Glutamatergic neuron (in vitro differentiated cells): ENCODE measurements around the gene CATSPERB. TPM values are rescaled to one million over a fixed set of nuclear protein-coding genes. Genes with fewer than 3 reads are reported as not detected.

ENCODE experiments used
- DNase-seq: peaks from one replicate; pipeline ENCODE4 v3.0.0; 2022
- H3K27ac Mint-ChIP-seq: one replicate; pipeline ENCODE4 v1.8.0; 2020; ENCODE audit warnings: mild to moderate bottlenecking, mixed read lengths, inconsistent platforms; ENCODE audit not compliant: unreplicated experiment
- H3K27me3 Mint-ChIP-seq: one replicate; pipeline ENCODE4 v1.8.0; 2020; ENCODE audit warnings: mild to moderate bottlenecking, moderate library complexity, mixed read lengths, inconsistent platforms; ENCODE audit not compliant: unreplicated experiment
- H3K36me3 Mint-ChIP-seq: one replicate; pipeline ENCODE4 v1.8.0; 2020; ENCODE audit warnings: mild to moderate bottlenecking, mixed read lengths, inconsistent platforms; ENCODE audit not compliant: unreplicated experiment
- H3K4me1 Mint-ChIP-seq: one replicate; pipeline ENCODE4 v1.8.0; 2020; ENCODE audit warnings: mild to moderate bottlenecking, low read depth, mixed read lengths, inconsistent platforms; ENCODE audit not compliant: unreplicated experiment
- H3K4me3 Mint-ChIP-seq: one replicate; pipeline ENCODE4 v1.8.0; 2020; ENCODE audit warnings: mild to moderate bottlenecking, mixed read lengths, inconsistent platforms; ENCODE audit not compliant: unreplicated experiment
- H3K9me3 Mint-ChIP-seq: one replicate; pipeline ENCODE4 v1.8.0; 2020; ENCODE audit warnings: mild to moderate bottlenecking, moderate library complexity, mixed read lengths, inconsistent platforms; ENCODE audit not compliant: unreplicated experiment
- CTCF ChIP-seq: fragments of 200-600 bp; sonication (generic); IDR thresholded peaks from one replicate; pipeline ENCODE4 v1.5.0; 2021; ENCODE audit not compliant: partially characterized antibody, unreplicated experiment
- long read RNA-seq: library from polyadenylated mRNA; unstranded; transcript quantifications from one replicate; pipeline ENCODE4 v2.0.0, GENCODE V29; 2020; ENCODE audit not compliant: unreplicated experiment
- total RNA-seq: library from RNA; stranded (reverse); fragmentation: NEBNext Ultra II Directional; extraction: Animal tissue kit (Norgen Biotek cat#: 25700); gene quantifications from one replicate; pipeline ENCODE4 v1.2.1, GENCODE V29; 2021; ENCODE audit not compliant: unreplicated experiment

CATSPERB gene
- total RNA-seq: not detected
- long read RNA-seq: 0 reads

- no peak for DNase-seq
- Mint-ChIP-seq H3K9me3 (no peaks in the 10 kb centered on the region), H3K27ac (no peak within 1 kb of the TSS), H3K27me3 (peaks cover 1% of the 10 kb centered on the region), H3K4me3 (no peak within 1 kb of the TSS), H3K36me3 (no peaks in the 10 kb centered on the region), H3K4me1 (no peaks in the 10 kb centered on the region)
- no peak for TF ChIP-seq CTCF
These were observed at the start of gene CATSPERB for GRCh38 chr14:91731986-91732385. TSS of gene CATSPERB (minus strand) at chr14:91732086. CDS start at chr14:91729479, 2,607 bp downstream.

- Mint-ChIP-seq H3K9me3 (no peaks in the 10 kb centered on the region), H3K4me1 (no peaks in the 10 kb centered on the region), H3K27ac (no peak overlapping the region), H3K27me3 (no peaks in the 10 kb centered on the region), H3K4me3 (no peak overlapping the region), H3K36me3 (no peaks in the 10 kb centered on the region)
- no peak for TF ChIP-seq CTCF
- no peak for DNase-seq
These were observed 48.6 kb upstream of the CATSPERB start for GRCh38 chr14:91780452-91780851.

- no peak for TF ChIP-seq CTCF
- Mint-ChIP-seq H3K36me3 (no peaks in the 10 kb centered on the region), H3K27ac (no peak overlapping the region), H3K4me1 (no peaks in the 10 kb centered on the region), H3K9me3 (no peaks in the 10 kb centered on the region), H3K4me3 (no peak overlapping the region), H3K27me3 (no peaks in the 10 kb centered on the region)
- DNase-seq: no peak
These were observed 46.3 kb upstream of the CATSPERB start for GRCh38 chr14:91778217-91778616.

GRCh38 chr14:91774140-91775096 is 42.5 kb upstream of the CATSPERB start:
- no peaks in the 10 kb centered on the region for H3K36me3 Mint-ChIP-seq
- no peaks in the 10 kb centered on the region for H3K9me3 Mint-ChIP-seq
- DNase-seq: no peak
- H3K4me1 Mint-ChIP-seq: no peaks in the 10 kb centered on the region
- no peak overlapping the region for H3K4me3 Mint-ChIP-seq
- H3K27me3 Mint-ChIP-seq: no peaks in the 10 kb centered on the region
- no peak for TF ChIP-seq CTCF
- no peak overlapping the region for H3K27ac Mint-ChIP-seq

- Mint-ChIP-seq H3K27me3 (no peaks in the 10 kb centered on the region), H3K36me3 (no peaks in the 10 kb centered on the region), H3K4me3 (no peak overlapping the region), H3K9me3 (no peaks in the 10 kb centered on the region), H3K4me1 (no peaks in the 10 kb centered on the region), H3K27ac (no peak overlapping the region)
- TF ChIP-seq CTCF: no peak
- DNase-seq: no peak
These were observed 38.3 kb upstream of the CATSPERB start for GRCh38 chr14:91770185-91770584.
